GM18861 (cell line): ENCODE measurements around the gene RNF115.

Source experiments
- ATAC-seq: cut with Tn5 transposase; IDR thresholded peaks from one replicate; pipeline ENCODE4 v1.9.1; 2021; ENCODE audit not compliant: unreplicated experiment

The RNF115 gene

GRCh38 chr1:145707183-145707867, 116.6 kb downstream of the RNF115 start, which contains the start of gene PDZK1:
TSS of gene PDZK1 (minus strand) at chr1:145707368. CDS start at chr1:145688021, 19,347 bp downstream.
- no peak for ATAC-seq

GRCh38 chr1:145706086-145706664, 117.7 kb downstream of the RNF115 start:
- ATAC-seq, result no peak

- ATAC-seq, result no peak
Observed at GRCh38 chr1:145705622-145706021, 118.3 kb downstream of the RNF115 start.

- no peak for ATAC-seq
Observed at GRCh38 chr1:145702826-145703225, 121.1 kb downstream of the RNF115 start.

DNA sequence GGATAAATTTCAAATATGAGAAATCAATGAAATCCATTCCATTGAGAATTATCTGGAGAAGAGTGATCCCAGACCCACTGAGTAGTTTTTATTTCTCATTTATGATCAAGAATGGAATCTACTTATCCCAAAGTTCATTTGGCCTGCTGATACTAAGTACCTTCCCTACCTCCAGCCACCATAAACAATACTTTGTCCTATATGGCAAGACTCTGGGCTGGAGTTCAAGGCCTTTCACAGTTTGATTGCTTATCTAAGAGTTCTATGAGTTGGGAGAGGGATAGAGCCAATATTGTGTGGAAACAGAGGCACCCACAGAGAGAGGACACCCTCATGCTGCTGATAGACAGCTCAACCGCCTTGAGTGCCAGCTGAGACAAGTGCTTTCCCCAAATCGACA, 121.8 kb downstream of the RNF115 start:
- no peak for ATAC-seq

GRCh38 chr1:145701306-145701862, 122.5 kb downstream of the RNF115 start:
- ATAC-seq, result no peak

DNA sequence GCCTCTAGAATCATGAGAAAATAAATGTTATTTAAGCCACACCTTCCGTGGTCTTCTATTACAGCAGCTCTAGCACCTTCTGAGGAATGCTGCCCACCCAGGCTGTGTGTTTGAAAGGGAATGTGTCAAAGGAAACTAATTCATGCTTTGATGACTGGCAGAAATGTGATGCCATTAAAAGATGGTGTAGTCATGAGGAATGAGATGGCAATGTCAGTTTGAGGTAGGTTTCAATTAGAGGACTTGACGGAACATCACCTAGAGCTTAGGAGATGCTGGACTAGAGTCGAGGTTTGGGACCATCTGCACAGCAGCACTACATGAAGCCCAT, 127.3 kb downstream of the RNF115 start:
- ATAC-seq, result no peak

DNA sequence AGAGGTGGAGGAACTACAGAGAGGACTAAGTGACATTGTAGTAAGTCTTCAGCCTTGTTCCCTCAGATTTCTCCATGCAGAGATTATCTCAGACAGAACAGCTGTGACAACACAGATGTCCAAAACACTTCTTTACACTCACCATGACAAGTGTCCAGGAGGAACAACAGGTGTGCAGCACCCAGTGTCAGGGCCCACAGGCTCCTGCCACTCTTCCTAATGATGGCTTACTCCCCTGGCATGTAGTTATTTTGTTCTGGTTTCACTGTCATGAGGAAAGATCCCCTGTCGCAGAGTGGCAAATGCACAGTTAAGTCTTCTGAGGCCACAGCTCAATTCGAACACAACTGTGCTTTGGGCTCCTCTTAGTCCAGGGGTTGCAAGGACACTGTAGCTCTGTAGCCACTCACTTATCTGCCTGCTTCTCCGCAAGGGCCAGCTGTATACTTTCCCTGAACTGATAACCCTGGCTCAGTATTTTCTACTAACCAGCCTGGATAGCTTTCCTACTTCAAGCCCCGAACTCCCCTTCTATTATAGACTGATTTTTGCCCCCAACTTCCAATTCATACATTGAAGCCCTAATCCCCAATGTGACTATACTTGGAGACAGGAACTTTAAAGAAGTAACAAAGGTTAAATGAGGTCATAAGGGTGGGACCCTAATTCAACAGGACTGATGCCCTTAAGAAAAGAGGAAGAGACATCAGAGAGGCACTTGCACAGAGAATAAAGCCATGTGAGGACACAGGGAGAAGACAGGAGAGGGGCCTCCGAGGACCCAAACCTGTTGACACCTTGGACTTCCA, 127.9 kb downstream of the RNF115 start:
- ATAC-seq, result no peak

DNA sequence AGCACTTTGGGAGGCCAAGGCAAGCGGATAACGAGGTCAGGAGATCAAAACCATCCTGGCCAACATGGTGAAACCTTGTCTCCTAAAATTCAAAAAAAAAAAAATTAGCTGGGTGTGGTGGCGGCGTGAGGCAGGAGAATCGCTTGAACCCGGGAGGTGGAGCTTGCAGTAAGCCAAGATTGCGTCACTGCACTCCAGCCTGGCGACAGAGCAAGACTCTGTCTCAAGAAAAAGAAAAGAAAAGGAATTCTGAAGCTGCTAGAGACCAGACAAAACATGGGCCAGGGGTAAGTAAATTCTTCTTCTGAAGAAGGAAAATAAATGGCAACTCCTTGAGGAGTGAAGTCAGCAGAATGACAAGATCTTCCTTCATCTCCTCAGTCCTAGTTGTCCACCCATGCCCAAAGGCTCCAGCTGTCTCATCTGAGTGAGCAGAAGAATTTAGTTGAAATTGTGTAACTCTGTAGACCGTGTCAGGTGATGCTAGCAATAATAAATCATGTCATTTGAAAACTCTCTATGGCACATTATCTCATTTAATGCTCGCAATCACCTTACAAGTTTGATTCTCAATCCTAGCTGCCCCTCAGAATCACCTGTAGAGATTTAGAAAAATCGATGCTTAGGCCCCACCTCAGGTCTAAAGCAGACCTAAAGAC, 131.0 kb downstream of the RNF115 start:
- no peak for ATAC-seq

- no peak for ATAC-seq
Observed at GRCh38 chr1:145690587-145691558, 133.0 kb downstream of the RNF115 start.

DNA sequence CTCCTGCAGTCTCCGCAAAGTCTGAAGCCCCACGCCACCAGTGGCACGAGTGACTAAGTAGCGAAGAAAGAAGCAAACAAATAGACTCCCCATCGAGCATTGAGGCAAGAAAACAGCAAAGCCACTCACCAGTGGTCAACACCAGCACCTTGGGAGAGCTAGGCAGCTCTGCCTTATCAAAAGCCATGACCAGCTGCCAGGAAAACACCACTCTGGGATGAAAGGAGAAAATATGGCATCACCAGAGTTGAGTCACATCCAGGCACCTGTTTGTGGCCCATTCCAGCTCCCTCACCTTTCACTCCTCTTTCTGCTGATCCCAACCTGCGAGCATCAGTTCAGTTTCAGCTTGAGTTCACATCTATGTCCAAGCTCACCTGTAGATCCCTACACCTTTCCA, 134.0 kb downstream of the RNF115 start:
- no peak for ATAC-seq

- ATAC-seq, result no peak
Observed at GRCh38 chr1:145688924-145689323, 135.0 kb downstream of the RNF115 start.
